ENCODE measurements around the gene PCNX4.

PCNX4 gene

GRCh38 chr14:60106339-60106738 lies 14.6 kb downstream of the PCNX4 start:
- DNase-seq = no peak

GRCh38 chr14:60107477-60107876 lies 15.8 kb downstream of the PCNX4 start:
- DNase-seq = no peak

GRCh38 chr14:60111732-60112131 lies 20.0 kb downstream of the PCNX4 start:
- DNase-seq = no peak

- no peak for DNase-seq
These were observed 23.2 kb downstream of the PCNX4 start for GRCh38 chr14:60114881-60115280.

GRCh38 chr14:60116181-60116580 lies 24.5 kb downstream of the PCNX4 start:
- no peak for DNase-seq

GRCh38 chr14:60125918-60126317 lies 34.2 kb downstream of the PCNX4 start:
- DNase-seq = no peak

- DNase-seq = no peak
These were observed 41.8 kb downstream of the PCNX4 start for GRCh38 chr14:60133487-60133886.

GRCh38 chr14:60134702-60135101 lies 43.0 kb downstream of the PCNX4 start:
- DNase-seq = no peak

GRCh38 chr14:60151715-60152114 lies 60.0 kb downstream of the PCNX4 start:
- peak; percentile 73 for DNase-seq

- peak; percentile 32 for DNase-seq
These were observed 62.3 kb downstream of the PCNX4 start for GRCh38 chr14:60153991-60154390.

GRCh38 chr14:60154671-60155070 lies 62.9 kb downstream of the PCNX4 start:
- DNase-seq = no peak

- no peak for DNase-seq
These were observed 68.7 kb downstream of the PCNX4 start for GRCh38 chr14:60160422-60160821.

- no peak for DNase-seq
These were observed 69.7 kb downstream of the PCNX4 start for GRCh38 chr14:60161196-60162107.

- no peak for DNase-seq
These were observed 72.0 kb downstream of the PCNX4 start for GRCh38 chr14:60163693-60164092.

- DNase-seq = no peak
These were observed 72.6 kb downstream of the PCNX4 start for GRCh38 chr14:60164404-60164711.

- DNase-seq = peak; percentile 76
These were observed 73.2 kb downstream of the PCNX4 start, which contains the start of gene DHRS7 for GRCh38 chr14:60164712-60165546. Gene DHRS7 (minus strand): TSS chr14:60165398. CDS start chr14:60165309, 89 bp downstream.

GRCh38 chr14:60165547-60165876 lies 73.8 kb downstream of the PCNX4 start:
- no peak for DNase-seq

GRCh38 chr14:60166142-60166541 lies 74.4 kb downstream of the PCNX4 start:
- peak; percentile 40 for DNase-seq

- no peak for DNase-seq
These were observed 78.0 kb downstream of the PCNX4 start for GRCh38 chr14:60169722-60170121.

GRCh38 chr14:60170948-60171347 lies 79.2 kb downstream of the PCNX4 start:
- no peak for DNase-seq

GRCh38 chr14:60171690-60172089 lies 80.0 kb downstream of the PCNX4 start:
- DNase-seq = no peak

- no peak for DNase-seq
These were observed 82.9 kb downstream of the PCNX4 start for GRCh38 chr14:60174352-60175254.

Measured in CD4-positive, alpha-beta T cell treated with Interleukin-12 subunit alpha and Interleukin-12 subunit beta, for 1 hour (primary cell).